Skeletal muscle satellite cell (primary cell): Measurements from ENCODE around the gene CNTNAP1.

Source experiments
- H3K27me3 ChIP-seq: 2 replicates; pipeline ENCODE4 v1.7.0; 2013; ENCODE audit warnings: low read length; ENCODE audit not compliant: control insufficient read depth, insufficient read depth
- H3K36me3 ChIP-seq: 2 replicates; pipeline ENCODE4 v1.7.0; 2013; ENCODE audit warnings: mild to moderate bottlenecking, control low read depth, low read length; ENCODE audit not compliant: insufficient read depth
- H3K4me1 ChIP-seq: 2 replicates; pipeline ENCODE4 v1.7.0; 2013; ENCODE audit warnings: low read length; ENCODE audit not compliant: control insufficient read depth, insufficient read depth
- H3K4me2 ChIP-seq: 2 replicates; pipeline ENCODE4 v1.7.0; 2013; ENCODE audit warnings: mild to moderate bottlenecking, low read length
- H3K4me3 ChIP-seq: 2 replicates; pipeline ENCODE4 v1.7.0; 2013; ENCODE audit warnings: low read length
- H3K9ac ChIP-seq: 2 replicates; pipeline ENCODE4 v1.7.0; 2013; ENCODE audit warnings: mild to moderate bottlenecking, low read depth, low read length, moderate library complexity
- H3K9me3 ChIP-seq: replicated peaks from 2 replicates; pipeline ENCODE4 v1.7.0; 2013; ENCODE audit warnings: mild to moderate bottlenecking, control low read depth, low read length

Gene CNTNAP1

GRCh38 chr17:42673266-42673884, 9.0 kb upstream of the CNTNAP1 start:
- no peaks in the 10 kb centered on the region for H3K27me3 ChIP-seq
- peaks cover 37% of the 10 kb centered on the region for H3K4me1 ChIP-seq
- H3K4me2 ChIP-seq: peak overlapping the region; percentile 99
- H3K9me3 ChIP-seq: no peaks in the 10 kb centered on the region
- H3K9ac ChIP-seq: peak overlapping the region; percentile 18
- H3K36me3 ChIP-seq: peaks cover 40% of the 10 kb centered on the region
- no peak overlapping the region for H3K4me3 ChIP-seq

GRCh38 chr17:42673885-42674754, 8.2 kb upstream of the CNTNAP1 start:
- Histone ChIP-seq H3K9ac (peak overlapping the region; percentile 18), H3K27me3 (no peaks in the 10 kb centered on the region), H3K4me3 (peak overlapping the region; percentile 99), H3K9me3 (no peaks in the 10 kb centered on the region), H3K4me1 (peaks cover 35% of the 10 kb centered on the region), H3K4me2 (peak overlapping the region; percentile 99), H3K36me3 (peaks cover 34% of the 10 kb centered on the region)

- H3K36me3 ChIP-seq: peaks cover 27% of the 10 kb centered on the region
- H3K27me3 ChIP-seq: no peaks in the 10 kb centered on the region
- no peaks in the 10 kb centered on the region for H3K9me3 ChIP-seq
- H3K4me3 ChIP-seq: peak overlapping the region; percentile 99
- peak overlapping the region; percentile 87 for H3K9ac ChIP-seq
- peak overlapping the region; percentile 99 for H3K4me2 ChIP-seq
- H3K4me1 ChIP-seq: peaks cover 37% of the 10 kb centered on the region
These were observed 7.5 kb upstream of the CNTNAP1 start for GRCh38 chr17:42674755-42675347.

GRCh38 chr17:42675348-42675964, 6.9 kb upstream of the CNTNAP1 start:
- Histone ChIP-seq H3K4me2 (peak overlapping the region; percentile 99), H3K27me3 (no peaks in the 10 kb centered on the region), H3K9ac (peak overlapping the region; percentile 87), H3K36me3 (peaks cover 27% of the 10 kb centered on the region), H3K9me3 (no peaks in the 10 kb centered on the region), H3K4me1 (peaks cover 43% of the 10 kb centered on the region), H3K4me3 (peak overlapping the region; percentile 99)

- H3K9ac ChIP-seq: peak overlapping the region; percentile 87
- no peaks in the 10 kb centered on the region for H3K9me3 ChIP-seq
These were observed 6.3 kb upstream of the CNTNAP1 start for GRCh38 chr17:42675965-42676423.

GRCh38 chr17:42676424-42677011, 5.8 kb upstream of the CNTNAP1 start, which contains the start of gene PLEKHH3:
Gene PLEKHH3, minus strand, starts transcription at chr17:42676994. Its CDS starts 431 bp downstream, at chr17:42676563.
- Histone ChIP-seq H3K9me3 (no peaks in the 10 kb centered on the region), H3K4me2 (peak within 1 kb of the TSS; percentile 99), H3K27me3 (no peaks in the 10 kb centered on the region), H3K4me1 (peaks cover 46% of the 10 kb centered on the region), H3K9ac (peak within 1 kb of the TSS; percentile 87), H3K4me3 (peak within 1 kb of the TSS; percentile 99), H3K36me3 (peaks cover 19% of the 10 kb centered on the region)

More at GRCh38 chr17:42675965-42676423, 6.3 kb upstream of the CNTNAP1 start:
- Histone ChIP-seq H3K4me2 (peak overlapping the region; percentile 99), H3K36me3 (peaks cover 24% of the 10 kb centered on the region), H3K27me3 (no peaks in the 10 kb centered on the region), H3K4me1 (peaks cover 46% of the 10 kb centered on the region), H3K4me3 (peak overlapping the region; percentile 99)

- Histone ChIP-seq H3K27me3 (no peaks in the 10 kb centered on the region), H3K4me2 (peak overlapping the region; percentile 99), H3K9me3 (no peaks in the 10 kb centered on the region), H3K4me1 (peaks cover 46% of the 10 kb centered on the region), H3K4me3 (peak overlapping the region; percentile 99), H3K9ac (peak overlapping the region; percentile 78), H3K36me3 (peaks cover 13% of the 10 kb centered on the region)
These were observed 5.1 kb upstream of the CNTNAP1 start for GRCh38 chr17:42677012-42677857.

- Histone ChIP-seq H3K9me3 (no peaks in the 10 kb centered on the region), H3K4me2 (peak overlapping the region; percentile 88), H3K4me3 (peak overlapping the region; percentile 71), H3K9ac (peak overlapping the region; percentile 78), H3K36me3 (peaks cover 4% of the 10 kb centered on the region), H3K27me3 (no peaks in the 10 kb centered on the region), H3K4me1 (peaks cover 50% of the 10 kb centered on the region)
These were observed 4.2 kb upstream of the CNTNAP1 start for GRCh38 chr17:42677921-42678781.

GRCh38 chr17:42678951-42679491, 3.3 kb upstream of the CNTNAP1 start:
- no peaks in the 10 kb centered on the region for H3K27me3 ChIP-seq
- H3K36me3 ChIP-seq: no peaks in the 10 kb centered on the region
- H3K4me1 ChIP-seq: peaks cover 51% of the 10 kb centered on the region
- H3K4me3 ChIP-seq: peak overlapping the region; percentile 71
- no peaks in the 10 kb centered on the region for H3K9me3 ChIP-seq
- H3K9ac ChIP-seq: peak overlapping the region; percentile 78
- peak overlapping the region; percentile 88 for H3K4me2 ChIP-seq
